IMR-90 (cell line): ENCODE data around the gene GRAP. TPM values are rescaled to one million over a fixed set of nuclear protein-coding genes. Genes with fewer than 3 reads are reported as not detected.

Experiments used
- ATAC-seq: fragments of 200-7000 bp; cut with Tn5 transposase; 2 replicates; pipeline ENCODE4 v1.9.1; 2020; ENCODE audit warnings: low read depth, mild to moderate bottlenecking, moderate library complexity
- BruUV-seq: library from RNA; stranded (reverse); fragments of 400-500 nt; replicated peaks from 2 replicates; lab custom pipeline; 2021; lab: Mats Ljungman, UMichigan
- CTCF ChIA-PET: fragments of 300-600 bp; formaldehyde crosslinking; extraction: SDS; loops from one replicate; lab custom pipeline; 2021; ENCODE audit warnings: antibody characterized with exemption; lab: Yijun Ruan, JAX
- POLR2A ChIA-PET: fragments of 300-600 bp; sonication (Branson Sonifier 250); formaldehyde crosslinking; loops from one replicate; lab custom pipeline; 2022; ENCODE audit warnings: antibody characterized with exemption; ENCODE audit not compliant: unreplicated experiment; lab: Charles Lee
- DNase-seq: peaks from one replicate; pipeline ENCODE4 v3.0.0; 2013
- H2AFZ ChIP-seq: replicated peaks from 2 replicates; pipeline ENCODE3; 2013; ENCODE audit warnings: low read length, mild to moderate bottlenecking; ENCODE audit not compliant: poor library complexity
- H2AK5ac ChIP-seq: 2 replicates; pipeline ENCODE4 v1.6.1; 2013; ENCODE audit warnings: low read depth, low read length, inconsistent platforms
- H2AK9ac ChIP-seq: replicated peaks from 2 replicates; pipeline ENCODE3; 2013; ENCODE audit warnings: mild to moderate bottlenecking, low read depth, low read length, moderate library complexity; ENCODE audit not compliant: poor library complexity
- H2BK120ac ChIP-seq: 2 replicates; pipeline ENCODE4 v1.6.1; 2013; ENCODE audit warnings: low read depth, low read length, inconsistent platforms
- H2BK15ac ChIP-seq: 3 replicates; pipeline ENCODE4 v1.6.1; 2013; ENCODE audit warnings: low read depth, low read length, inconsistent platforms
- H2BK20ac ChIP-seq: 2 replicates; pipeline ENCODE4 v1.6.1; 2013; ENCODE audit warnings: low read depth, mild to moderate bottlenecking, inconsistent platforms, low read length, moderate library complexity
- H2BK5ac ChIP-seq: 2 replicates; pipeline ENCODE4 v1.6.1; 2013; ENCODE audit warnings: mild to moderate bottlenecking, low read depth, low read length, inconsistent platforms; ENCODE audit not compliant: poor library complexity, severe bottlenecking
- H3K14ac ChIP-seq: replicated peaks from 2 replicates; pipeline ENCODE4 v1.6.1; 2013; ENCODE audit warnings: low read depth, low read length, inconsistent platforms
- H3K18ac ChIP-seq: 2 replicates; pipeline ENCODE4 v1.6.1; 2013; ENCODE audit warnings: low read depth, low read length, control low read depth
- H3K23ac ChIP-seq: 2 replicates; pipeline ENCODE4 v1.6.1; 2013; ENCODE audit warnings: low read depth, low read length, inconsistent platforms
- H3K27ac ChIP-seq: 2 replicates; pipeline ENCODE4 v1.5.1; 2013; ENCODE audit warnings: mild to moderate bottlenecking, control low read depth, low read length; ENCODE audit not compliant: insufficient read depth
- H3K27me3 ChIP-seq: 2 replicates; pipeline ENCODE4 v1.6.1; 2013; ENCODE audit warnings: low read length; ENCODE audit not compliant: control insufficient read depth, insufficient read depth
- H3K36me3 ChIP-seq: 2 replicates; pipeline ENCODE4 v1.6.1; 2013; ENCODE audit warnings: low read length, mixed read lengths; ENCODE audit not compliant: control insufficient read depth, insufficient read depth
- H3K4ac ChIP-seq: 2 replicates; pipeline ENCODE4 v1.6.1; 2013; ENCODE audit warnings: low read depth, low read length, inconsistent platforms
- H3K4me1 ChIP-seq: 2 replicates; pipeline ENCODE4 v1.6.1; 2013; ENCODE audit warnings: low read length, mixed read lengths; ENCODE audit not compliant: control insufficient read depth, insufficient read depth
- H3K4me2 ChIP-seq: 2 replicates; pipeline ENCODE4 v1.6.1; 2013; ENCODE audit warnings: low read depth, mild to moderate bottlenecking, control low read depth, low read length, moderate library complexity
- H3K4me3 ChIP-seq: 2 replicates; pipeline ENCODE4 v1.5.1; 2013; ENCODE audit warnings: low read depth, mild to moderate bottlenecking, control low read depth, low read length, moderate library complexity; ENCODE audit not compliant: insufficient read depth
- H3K56ac ChIP-seq: 2 replicates; pipeline ENCODE4 v1.6.1; 2013; ENCODE audit warnings: low read length, inconsistent platforms; ENCODE audit not compliant: insufficient read depth; ENCODE audit errors: extremely low read depth
- H3K79me1 ChIP-seq, 2 experiments: 2 replicates each; pipeline ENCODE4 v1.6.1; 2013; ENCODE audit warnings: low read length in 2 of 2, inconsistent platforms in 1 of 2, low read depth in 1 of 2
- H3K9ac ChIP-seq: 2 replicates; pipeline ENCODE4 v1.6.1; 2013; ENCODE audit warnings: low read depth, low read length, control low read depth
- H3K9me1 ChIP-seq: 2 replicates; pipeline ENCODE4 v1.6.1; 2013; ENCODE audit warnings: low read length, inconsistent platforms; ENCODE audit not compliant: insufficient read depth
- H3K9me3 ChIP-seq: 2 replicates; pipeline ENCODE4 v1.6.1; 2013; ENCODE audit warnings: low read length; ENCODE audit not compliant: control insufficient read depth, insufficient read depth
- H4K20me1 ChIP-seq: 2 replicates; pipeline ENCODE4 v1.6.1; 2013; ENCODE audit warnings: low read length, inconsistent platforms; ENCODE audit not compliant: insufficient read depth
- H4K5ac ChIP-seq: 2 replicates; pipeline ENCODE4 v1.6.1; 2013; ENCODE audit warnings: mild to moderate bottlenecking, low read depth, low read length, control low read depth
- H4K8ac ChIP-seq, 2 experiments: 2 replicates each; pipeline ENCODE4 v1.6.1; 2013; ENCODE audit warnings: low read depth in 2 of 2, low read length in 2 of 2, control low read depth in 1 of 2, inconsistent platforms in 1 of 2
- H4K91ac ChIP-seq: 2 replicates; pipeline ENCODE4 v1.6.1; 2013; ENCODE audit warnings: low read depth, low read length, inconsistent platforms; ENCODE audit not compliant: insufficient read depth
- BHLHE40 ChIP-seq: fragments of 150-350 bp; IDR thresholded peaks from 2 replicates; pipeline ENCODE4 v1.6.1; 2016; ENCODE audit warnings: mild to moderate bottlenecking, low read depth, low read length
- CHD1 ChIP-seq: IDR thresholded peaks from 2 replicates; pipeline ENCODE4 v1.6.1; 2012; ENCODE audit warnings: low read depth, low read length, improper control_type of control experiment
- ELK1 ChIP-seq: fragments of 150-350 bp; IDR thresholded peaks from 2 replicates; pipeline ENCODE4 v1.6.1; 2016; ENCODE audit warnings: low read depth, mild to moderate bottlenecking, low read length, moderate library complexity, borderline replicate concordance
- FOS ChIP-seq: fragments of 150-350 bp; IDR thresholded peaks from 2 replicates; pipeline ENCODE4 v1.6.1; 2016; ENCODE audit warnings: low read depth, low read length
- MAZ ChIP-seq: IDR thresholded peaks from 2 replicates; pipeline ENCODE4 v1.6.1; 2012; ENCODE audit warnings: low read depth, mild to moderate bottlenecking, low read length, improper control_type of control experiment, moderate library complexity, borderline replicate concordance
- MXI1 ChIP-seq: IDR thresholded peaks from 2 replicates; pipeline ENCODE4 v1.6.1; 2012; ENCODE audit warnings: low read depth, mild to moderate bottlenecking, low read length, moderate library complexity, borderline replicate concordance
- NFE2L2 ChIP-seq: fragments of 150-350 bp; IDR thresholded peaks from 2 replicates; pipeline ENCODE4 v1.6.1; 2016; ENCODE audit warnings: low read depth, mild to moderate bottlenecking, low read length
- POLR2A ChIP-seq: IDR thresholded peaks from 2 replicates; pipeline ENCODE4 v1.6.1; 2012; ENCODE audit warnings: mild to moderate bottlenecking, low read depth, low read length
- RCOR1 ChIP-seq: IDR thresholded peaks from 2 replicates; pipeline ENCODE4 v1.6.1; 2012; ENCODE audit warnings: mild to moderate bottlenecking, low read length, improper control_type of control experiment; ENCODE audit not compliant: insufficient replicate concordance
- SMC3 ChIP-seq: fragments of 150-350 bp; IDR thresholded peaks from 2 replicates; pipeline ENCODE4 v1.6.1; 2016; ENCODE audit warnings: low read depth, mild to moderate bottlenecking, antibody characterized with exemption, low read length, moderate library complexity
- WGBS, 2 experiments: methylation state at CpG; one replicate each; pipeline versions ENCODE4 v1.1.5 to v1.1.7; 2013; ENCODE audit warnings: missing lambda C conversion rate in 2 of 2; ENCODE audit not compliant: insufficient read length in 1 of 2; ENCODE audit errors: extremely low coverage in 2 of 2; 5-methylcytosine and 5-hydroxymethylcytosine counted together
- dilution Hi-C: fragments of 300-500 bp; cut with HindIII; formaldehyde crosslinking; loops from one replicate; pipeline ENCODE4 v1.14.3; 2018; ENCODE audit warnings: low sequenced_read_pairs; ENCODE audit not compliant: unreplicated experiment
- in situ Hi-C: fragments of 300-500 bp; cut with MboI; formaldehyde crosslinking; loops from 3 replicates; pipeline ENCODE4 v1.14.3; 2019; ENCODE audit warnings: low sequenced_read_pairs, inconsistent platforms, mixed read lengths
- intact Hi-C: fragments of 100-400 bp; cut with micrococcal nuclease; formaldehyde crosslinking; loops from 2 replicates; pipeline ENCODE4 v1.10.0; 2022
- polyA plus RNA-seq, 3 experiments: library from polyadenylated mRNA; depleted of rRNA; stranded (reverse); fragments of >200 nt; gene quantifications; 2 replicates each; pipeline ENCODE4 v1.2.3, GENCODE V29; 2012; ENCODE audit warnings: low replicate concordance in 1 of 3
- total RNA-seq: library from RNA; depleted of rRNA; stranded (reverse); fragments of >200 nt; gene quantifications from 2 replicates; pipeline ENCODE4 v1.2.3, GENCODE V29; 2012

GRAP gene
- total and polyA plus RNA-seq, 2 of the 4 experiments (the other 2 are of a cell fraction): under 0.01 to 0.14 TPM

GRCh38 chr17:19003543-19004420, 43.0 kb downstream of the GRAP start:
- ChIA-PET CTCF (no interaction called here), POLR2A (no interaction called here)
- peak overlapping the region; percentile 82 for H3K9ac ChIP-seq
- H4K5ac ChIP-seq: peak overlapping the region; percentile 76
- peak overlapping the region; percentile 79 to 83 for H4K8ac ChIP-seq
- peak overlapping the region; percentile 89 for H2AK5ac ChIP-seq
- H2BK15ac ChIP-seq: peak overlapping the region; percentile 3; the same call in 1 of the 3 replicates
- H3K56ac ChIP-seq: peak overlapping the region; percentile 5; the same call in 1 of the 2 replicates
- H4K20me1 ChIP-seq: peaks cover 35% of the 10 kb centered on the region
- H3K18ac ChIP-seq: peak overlapping the region; percentile 57
- H3K9me1 ChIP-seq: peaks cover 13% of the 10 kb centered on the region; the same call in 1 of the 2 replicates
- H3K9me3 ChIP-seq: no peaks in the 10 kb centered on the region
- H2AK9ac ChIP-seq: peak overlapping the region; percentile 98
- BruUV-seq: TSS peak; percentile 71
- H3K4me3 ChIP-seq: peak overlapping the region; percentile 71
- peaks cover 18 to 56% of the 10 kb centered on the region in 2 experiments; a peak in 3 of 4 replicates for H3K79me1 ChIP-seq
- WGBS, 2 experiments: 23% methylated on average over 37 of the region's 73 CpGs; no CpG with 5 or more reads in 1 of the 2 experiments
- in situ Hi-C loops: no loop called here
- peak overlapping the region; percentile 54 for H2BK5ac ChIP-seq
- no peak overlapping the region for H2BK120ac ChIP-seq
- H2BK20ac ChIP-seq: no peak overlapping the region; the same call in 1 of the 2 replicates
- peak overlapping the region; percentile 73 for H3K27ac ChIP-seq
- H2AFZ ChIP-seq: peak overlapping the region; percentile 96
- TF ChIP-seq FOS: no peak
- TF ChIP-seq BHLHE40: no peak
- TF ChIP-seq MAZ: 0 out of 2 replicates have a peak, but pooled peaks have one; percentile 16
- TF ChIP-seq RCOR1: no peak
- TF ChIP-seq POLR2A: peak; percentile 74
- no peak for TF ChIP-seq NFE2L2
- TF ChIP-seq CHD1: no peak
- TF ChIP-seq ELK1: no peak
- 0 out of 2 replicates have a peak, but pooled peaks have one; percentile 16 for TF ChIP-seq MXI1
- TF ChIP-seq SMC3: no peak
- peaks cover 2% of the 10 kb centered on the region; the same call in 1 of the 2 replicates for H3K36me3 ChIP-seq
- dilution Hi-C loops: no loop called here
- DNase-seq (peak; percentile 15), ATAC-seq (peak; percentile 40)
- peak overlapping the region; percentile 25; the same call in 1 of the 2 replicates for H3K23ac ChIP-seq
- peak overlapping the region; percentile 91 for H3K4me2 ChIP-seq
- H3K4me1 ChIP-seq: peaks cover 31% of the 10 kb centered on the region
- peak overlapping the region; percentile 51; the same call in 1 of the 2 replicates for H4K91ac ChIP-seq
- peak overlapping the region; percentile 68 for H3K4ac ChIP-seq
- H3K27me3 ChIP-seq: no peaks in the 10 kb centered on the region
- H3K14ac ChIP-seq: peak overlapping the region; percentile 50
- intact Hi-C loops: loop anchor here (2.0 kb wide), 1 partner anchor 43 kb away; no protein-coding TSS in a partner anchor
